H9 (cell line): ENCODE measurements around the gene NF1. TPM values are rescaled to one million over a fixed set of nuclear protein-coding genes. Genes with fewer than 3 reads are reported as not detected.
A peak's percentile ranks its signal among the peaks of the same experiment; 100 is the strongest.

Experiments used
- DNase-seq: peaks from one replicate; pipeline ENCODE4 v3.0.0-alpha.2; 2017
- H2AFZ ChIP-seq: one replicate; pipeline ENCODE4 v1.6.1; 2013; ENCODE audit warnings: mild to moderate bottlenecking, low read length, control low read depth, moderate library complexity
- H2AK5ac ChIP-seq: 2 replicates; pipeline ENCODE4 v1.6.1; 2013; ENCODE audit warnings: low read length, control low read depth, mixed read lengths; ENCODE audit not compliant: insufficient read length
- H2BK120ac ChIP-seq: one replicate; pipeline ENCODE4 v1.6.1; 2013; ENCODE audit warnings: low read depth, mild to moderate bottlenecking, low read length, control low read depth, inconsistent platforms; ENCODE audit not compliant: poor library complexity, severe bottlenecking
- H2BK12ac ChIP-seq: 2 replicates; pipeline ENCODE4 v1.6.1; 2013; ENCODE audit warnings: low read length, control low read depth, mixed read lengths, low read depth; ENCODE audit not compliant: insufficient read length
- H2BK15ac ChIP-seq: 2 replicates; pipeline ENCODE4 v1.6.1; 2013; ENCODE audit warnings: low read depth, low read length, control low read depth
- H2BK20ac ChIP-seq: one replicate; pipeline ENCODE4 v1.6.1; 2013; ENCODE audit warnings: low read depth, mild to moderate bottlenecking, low read length, control low read depth, inconsistent platforms; ENCODE audit not compliant: poor library complexity, severe bottlenecking
- H2BK5ac ChIP-seq: 2 replicates; pipeline ENCODE4 v1.6.1; 2013; ENCODE audit warnings: low read length, control low read depth, mixed read lengths; ENCODE audit not compliant: insufficient read length
- H3K14ac ChIP-seq: 2 replicates; pipeline ENCODE4 v1.6.1; 2013; ENCODE audit warnings: low read length, control low read depth; ENCODE audit not compliant: insufficient read depth
- H3K18ac ChIP-seq: 2 replicates; pipeline ENCODE4 v1.6.1; 2013; ENCODE audit warnings: low read depth, mild to moderate bottlenecking, mixed read lengths, low read length, control low read depth; ENCODE audit not compliant: insufficient read length
- H3K23ac ChIP-seq: 2 replicates; pipeline ENCODE4 v1.6.1; 2013; ENCODE audit warnings: low read length, control low read depth, mixed read lengths, low read depth; ENCODE audit not compliant: insufficient read length
- H3K23me2 ChIP-seq: 2 replicates; pipeline ENCODE4 v1.6.1; 2013; ENCODE audit warnings: low read depth, mild to moderate bottlenecking, mixed read lengths, low read length, control low read depth; ENCODE audit not compliant: insufficient read length, poor library complexity, severe bottlenecking
- H3K27ac ChIP-seq: 2 replicates; pipeline ENCODE4 v1.5.1; 2013; ENCODE audit warnings: low read length, control low read depth, mixed read lengths, low read depth; ENCODE audit not compliant: insufficient read length
- H3K27me3 ChIP-seq: 2 replicates; pipeline ENCODE4 v1.6.1; 2013; ENCODE audit warnings: low read length, control low read depth, inconsistent platforms; ENCODE audit not compliant: insufficient read depth
- H3K4ac ChIP-seq: 2 replicates; pipeline ENCODE4 v1.6.1; 2013; ENCODE audit warnings: low read depth, mild to moderate bottlenecking, control low read depth, inconsistent platforms, low read length, moderate library complexity
- H3K4me1 ChIP-seq: 2 replicates; pipeline ENCODE4 v1.6.1; 2013; ENCODE audit warnings: low read length, control low read depth, inconsistent platforms; ENCODE audit not compliant: insufficient read depth
- H3K4me2 ChIP-seq: 2 replicates; pipeline ENCODE4 v1.6.1; 2013; ENCODE audit warnings: low read length, control low read depth, mixed read lengths; ENCODE audit not compliant: insufficient read length, insufficient read depth
- H3K56ac ChIP-seq: 2 replicates; pipeline ENCODE4 v1.6.1; 2013; ENCODE audit warnings: low read depth, mild to moderate bottlenecking, mixed read lengths, low read length, control low read depth; ENCODE audit not compliant: insufficient read length
- H3K79me1 ChIP-seq: 2 replicates; pipeline ENCODE4 v1.6.1; 2013; ENCODE audit warnings: low read depth, mild to moderate bottlenecking, moderate library complexity, low read length, control low read depth, inconsistent platforms; ENCODE audit not compliant: insufficient read depth, poor library complexity, severe bottlenecking
- H3K79me2 ChIP-seq: 2 replicates; pipeline ENCODE4 v1.6.1; 2013; ENCODE audit warnings: low read length, control low read depth, inconsistent platforms; ENCODE audit not compliant: insufficient read depth
- H3K9ac ChIP-seq: 2 replicates; pipeline ENCODE4 v1.6.1; 2013; ENCODE audit warnings: low read length, control low read depth, mixed read lengths; ENCODE audit not compliant: insufficient read length; ENCODE audit errors: extremely low read depth
- H3K9me3 ChIP-seq: one replicate; pipeline ENCODE4 v1.6.1; 2013; ENCODE audit warnings: low read depth, low read length, inconsistent platforms; ENCODE audit not compliant: control insufficient read depth
- H3T11ph ChIP-seq: one replicate; pipeline ENCODE4 v1.6.1; 2013; ENCODE audit warnings: mild to moderate bottlenecking, low read length, control low read depth, inconsistent platforms
- H4K20me1 ChIP-seq: one replicate; pipeline ENCODE4 v1.6.1; 2013; ENCODE audit not compliant: control insufficient read depth, insufficient read length, insufficient read depth
- H4K5ac ChIP-seq: 2 replicates; pipeline ENCODE4 v1.6.1; 2013; ENCODE audit warnings: low read depth, mild to moderate bottlenecking, mixed read lengths, low read length, control low read depth; ENCODE audit not compliant: insufficient read length
- H4K8ac ChIP-seq: replicated peaks from 2 replicates; pipeline ENCODE4 v1.6.1; 2013; ENCODE audit warnings: low read length, control low read depth, mixed read lengths, low read depth; ENCODE audit not compliant: insufficient read length
- H4K91ac ChIP-seq: 2 replicates; pipeline ENCODE4 v1.6.1; 2013; ENCODE audit warnings: low read depth, mild to moderate bottlenecking, moderate library complexity, mixed read lengths, low read length, control low read depth; ENCODE audit not compliant: insufficient read length
- H3K27ac Mint-ChIP-seq, 3 experiments: 2 replicates in 2 of 3; 3 replicates in 1 of 3; pipeline ENCODE4 v1.8.0; 2020 to 2021; ENCODE audit warnings: mixed read lengths in 3 of 3, mild to moderate bottlenecking in 1 of 3, moderate library complexity in 1 of 3
- H3K27me3 Mint-ChIP-seq: 2 replicates; pipeline ENCODE4 v1.8.0; 2021; ENCODE audit warnings: low read depth, mild to moderate bottlenecking, moderate library complexity, mixed read lengths
- H3K36me3 Mint-ChIP-seq, 3 experiments: 2 replicates in 2 of 3; 3 replicates in 1 of 3; pipeline ENCODE4 v1.8.0; 2020 to 2021; ENCODE audit warnings: low read depth in 3 of 3, mixed read lengths in 3 of 3; ENCODE audit not compliant: insufficient read depth in 1 of 3
- H3K4me1 Mint-ChIP-seq, 2 experiments: 2 replicates each; pipeline ENCODE4 v1.8.0; 2020; ENCODE audit warnings: mixed read lengths in 2 of 2
- H3K4me3 Mint-ChIP-seq, 2 experiments: 2 replicates in 1 of 2; 3 replicates in 1 of 2; pipeline ENCODE4 v1.8.0; 2020 to 2021; ENCODE audit warnings: mild to moderate bottlenecking in 2 of 2, mixed read lengths in 2 of 2, moderate library complexity in 1 of 2
- H3K9me3 Mint-ChIP-seq, 2 experiments: 2 replicates in 1 of 2; 3 replicates in 1 of 2; pipeline ENCODE4 v1.8.0; 2020; ENCODE audit warnings: mild to moderate bottlenecking in 2 of 2, mixed read lengths in 2 of 2, moderate library complexity in 1 of 2
- WGBS: extraction: QIAGEN DNeasy Blood & Tissue Kit; methylation state at CpG from one replicate; pipeline ENCODE4 v1.1.7; 2013; ENCODE audit warnings: missing lambda C conversion rate, low lambda C conversion rate, mixed read lengths; ENCODE audit not compliant: insufficient read length; ENCODE audit errors: extremely low coverage; 5-methylcytosine and 5-hydroxymethylcytosine counted together
- total RNA-seq: library from RNA; stranded (reverse); gene quantifications from 2 replicates; pipeline ENCODE4 v1.2.1, GENCODE V29; 2021
- TF ChIP-seq, protein P1 (sequence below): fragments of 200-600 bp; sonication (generic); conservative IDR thresholded peaks from 3 replicates; pipeline ENCODE4 v1.8.0; 2021; ENCODE audit warnings: antibody characterized with exemption, mild to moderate bottlenecking

The NF1 gene
- total RNA-seq, 1 experiment from 2014 or later, result 38.1 TPM

DNA sequence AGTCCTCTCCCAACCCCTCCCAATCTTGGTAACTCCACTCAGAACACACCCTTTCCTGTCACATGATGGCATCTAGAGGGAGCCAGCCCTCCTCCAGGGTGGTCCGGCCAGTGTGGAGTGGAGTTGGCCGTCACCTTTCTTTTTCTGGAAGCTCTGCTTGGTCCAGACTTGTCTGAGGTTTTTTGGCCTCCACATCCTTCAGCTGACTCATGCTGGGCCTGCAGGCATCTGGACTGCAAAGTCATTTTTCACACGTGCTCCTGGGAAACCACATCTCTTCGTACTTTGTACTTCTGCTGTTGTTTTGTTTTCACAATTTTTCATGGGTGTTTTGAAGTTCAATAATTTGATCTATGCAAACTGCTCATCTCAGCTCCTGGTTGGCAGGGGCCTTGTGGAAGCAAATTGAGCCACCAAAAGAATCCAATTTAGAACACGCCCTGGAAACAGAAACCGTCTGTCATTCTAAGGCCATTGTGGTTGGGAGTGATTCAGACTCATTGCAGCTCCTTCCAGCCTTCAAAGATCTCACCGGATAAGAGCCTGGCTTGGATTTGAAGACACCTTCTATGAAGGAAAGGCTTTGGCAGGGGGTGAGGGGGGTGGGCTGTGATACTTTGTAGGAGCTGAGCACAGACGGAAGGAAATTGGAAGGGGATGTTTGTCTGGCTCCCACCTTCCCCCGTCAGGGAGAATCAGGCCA, 42.4 kb upstream of the NF1 start:
- H3K4me2 ChIP-seq, result no peak overlapping the region
- H3K36me3 Mint-ChIP-seq, result no peaks in the 10 kb centered on the region; a peak in 1 of 7 replicates
- no peak overlapping the region; a peak in 1 of 7 replicates for H3K27ac Mint-ChIP-seq
- no peak overlapping the region for H4K8ac ChIP-seq
- H4K20me1 ChIP-seq, result no peaks in the 10 kb centered on the region
- no peak overlapping the region for H4K5ac ChIP-seq
- no peak overlapping the region for H3K4ac ChIP-seq
- no peak overlapping the region for H2BK12ac ChIP-seq
- no peak overlapping the region for H3K4me3 Mint-ChIP-seq
- H2AK5ac ChIP-seq, result no peak overlapping the region
- no peak overlapping the region for H3K9ac ChIP-seq
- no peak overlapping the region for H3K56ac ChIP-seq
- no peak overlapping the region for H3K14ac ChIP-seq
- no peak overlapping the region for H2BK20ac ChIP-seq
- peaks cover 1% of the 10 kb centered on the region; the same call in 1 of the 2 replicates for H3K27me3 Mint-ChIP-seq
- no peaks in the 10 kb centered on the region for H3K79me2 ChIP-seq
- no peak overlapping the region for H3K27ac ChIP-seq
- no peaks in the 10 kb centered on the region for H3K79me1 ChIP-seq
- H2BK120ac ChIP-seq, result no peak overlapping the region
- no CpG with 5 or more reads among the region's 9 CpGs for WGBS
- no peak overlapping the region for H3T11ph ChIP-seq
- peak; percentile 22 for DNase-seq
- no peaks in the 10 kb centered on the region for H3K23me2 ChIP-seq
- no peak overlapping the region for H3K23ac ChIP-seq
- H4K91ac ChIP-seq, result no peak overlapping the region
- no peaks in the 10 kb centered on the region; the same call in 1 of the 2 replicates for H3K4me1 ChIP-seq
- H2BK5ac ChIP-seq, result no peak overlapping the region
- no peaks in the 10 kb centered on the region for H3K9me3 ChIP-seq
- peaks cover 9 to 14% of the 10 kb centered on the region in 2 experiments; a peak in 3 of 5 replicates for H3K9me3 Mint-ChIP-seq
- TF ChIP-seq, protein P1, sequence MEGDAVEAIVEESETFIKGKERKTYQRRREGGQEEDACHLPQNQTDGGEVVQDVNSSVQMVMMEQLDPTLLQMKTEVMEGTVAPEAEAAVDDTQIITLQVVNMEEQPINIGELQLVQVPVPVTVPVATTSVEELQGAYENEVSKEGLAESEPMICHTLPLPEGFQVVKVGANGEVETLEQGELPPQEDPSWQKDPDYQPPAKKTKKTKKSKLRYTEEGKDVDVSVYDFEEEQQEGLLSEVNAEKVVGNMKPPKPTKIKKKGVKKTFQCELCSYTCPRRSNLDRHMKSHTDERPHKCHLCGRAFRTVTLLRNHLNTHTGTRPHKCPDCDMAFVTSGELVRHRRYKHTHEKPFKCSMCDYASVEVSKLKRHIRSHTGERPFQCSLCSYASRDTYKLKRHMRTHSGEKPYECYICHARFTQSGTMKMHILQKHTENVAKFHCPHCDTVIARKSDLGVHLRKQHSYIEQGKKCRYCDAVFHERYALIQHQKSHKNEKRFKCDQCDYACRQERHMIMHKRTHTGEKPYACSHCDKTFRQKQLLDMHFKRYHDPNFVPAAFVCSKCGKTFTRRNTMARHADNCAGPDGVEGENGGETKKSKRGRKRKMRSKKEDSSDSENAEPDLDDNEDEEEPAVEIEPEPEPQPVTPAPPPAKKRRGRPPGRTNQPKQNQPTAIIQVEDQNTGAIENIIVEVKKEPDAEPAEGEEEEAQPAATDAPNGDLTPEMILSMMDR, result no peak
- H2AFZ ChIP-seq, result no peak overlapping the region
- H3K4me1 Mint-ChIP-seq, result peaks cover 0 to 2% of the 10 kb centered on the region in 2 experiments; a peak in 1 of 4 replicates
- no peak overlapping the region for H3K18ac ChIP-seq
- H3K27me3 ChIP-seq, result no peaks in the 10 kb centered on the region
- H2BK15ac ChIP-seq, result no peak overlapping the region
